CMK (cell line): ENCODE results near the gene DERA.
"Not testable (repeated sequence)": the region's sequence is repeated elsewhere in the genome, so short reads cannot be mapped to it uniquely, and the experiment has no call there.

Experiments used
- DNase-seq: peaks from one replicate; pipeline ENCODE4 v3.0.0-alpha.2; 2010; ENCODE audit warnings: low read depth

The DERA gene

DNA sequence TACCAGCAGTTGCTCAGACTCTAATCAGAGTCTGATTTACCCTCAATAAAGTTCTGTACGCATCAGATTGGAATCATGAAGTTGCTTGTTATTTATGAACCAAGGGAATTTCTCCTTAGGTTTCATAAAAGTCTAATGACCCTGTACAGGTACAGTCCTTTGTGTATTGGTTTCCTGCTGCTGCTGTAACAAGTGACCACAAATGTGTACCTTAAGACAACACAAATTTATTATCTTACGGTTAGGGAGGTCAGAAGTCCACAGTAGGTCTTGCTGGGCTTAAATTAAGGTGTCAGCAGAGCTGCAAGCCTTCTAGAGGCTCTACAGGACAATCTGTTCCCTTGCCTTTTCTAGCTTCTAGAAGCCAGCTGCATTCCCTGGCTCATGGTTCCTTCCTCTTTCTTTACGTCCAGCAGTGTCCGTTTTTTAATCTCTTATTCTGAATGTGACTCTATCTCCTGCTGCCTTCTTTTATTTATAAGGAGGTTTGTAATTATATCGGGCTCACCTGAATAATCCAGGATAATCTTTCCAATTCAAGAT lies 6.7 kb upstream of the DERA start:
- no peak for DNase-seq

DNA sequence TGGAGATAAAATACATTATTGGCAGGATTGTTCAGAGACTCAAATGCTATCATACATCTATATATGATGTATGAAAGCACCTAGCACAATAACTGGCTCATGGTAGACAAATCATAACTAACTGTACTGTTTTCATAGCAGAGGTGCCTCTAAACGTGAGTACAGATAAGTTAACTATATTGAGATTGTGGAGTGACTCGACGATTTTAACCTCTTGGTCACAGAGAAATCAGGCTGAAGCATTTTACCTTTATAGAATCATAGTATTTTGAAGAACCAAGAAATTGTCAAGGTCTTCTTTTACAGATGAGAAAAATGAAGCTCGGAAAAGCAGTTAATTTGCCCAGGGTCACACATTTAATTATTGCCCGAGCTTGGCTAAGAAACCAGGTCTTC lies 666 bp upstream of the DERA start:
- DNase-seq, result no peak

DNA sequence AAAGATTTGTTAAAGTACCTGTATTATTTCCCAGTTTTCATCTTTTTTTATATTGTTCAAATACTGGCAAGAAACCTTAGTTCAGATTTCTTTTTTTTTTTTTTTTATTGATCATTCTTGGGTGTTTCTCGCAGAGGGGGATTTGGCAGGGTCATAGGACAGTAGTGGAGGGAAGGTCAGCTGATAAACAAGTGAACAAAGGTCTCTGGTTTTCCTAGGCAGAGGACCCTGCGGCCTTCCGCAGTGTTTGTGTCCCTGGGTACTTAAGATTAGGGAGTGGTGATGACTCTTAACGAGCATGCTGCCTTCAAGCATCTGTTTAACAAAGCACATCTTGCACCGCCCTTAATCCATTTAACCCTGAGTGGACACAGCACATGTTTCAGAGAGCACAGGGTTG lies 799 bp downstream of the DERA start:
- not testable (repeated sequence) for DNase-seq

DNA sequence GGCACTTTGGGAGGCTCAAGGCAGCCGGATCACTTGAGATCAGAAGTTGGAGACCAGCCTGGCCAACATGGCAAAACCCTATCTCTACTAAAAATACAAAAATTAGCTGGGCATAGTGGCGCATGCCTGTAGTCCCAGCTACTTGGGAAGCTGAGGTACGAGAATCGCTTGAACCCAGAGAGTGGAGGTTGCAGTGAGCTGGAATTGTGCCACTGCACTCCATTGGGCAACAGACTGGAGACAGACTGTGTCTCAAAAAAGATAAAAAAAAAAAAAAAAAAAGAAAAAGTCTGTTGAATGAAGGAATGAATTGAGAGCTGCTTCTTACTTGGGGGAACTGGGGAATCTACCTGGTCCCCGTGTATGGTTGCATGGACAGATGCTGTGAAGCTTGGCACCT lies 3.0 kb downstream of the DERA start:
- not testable (repeated sequence) for DNase-seq

DNA sequence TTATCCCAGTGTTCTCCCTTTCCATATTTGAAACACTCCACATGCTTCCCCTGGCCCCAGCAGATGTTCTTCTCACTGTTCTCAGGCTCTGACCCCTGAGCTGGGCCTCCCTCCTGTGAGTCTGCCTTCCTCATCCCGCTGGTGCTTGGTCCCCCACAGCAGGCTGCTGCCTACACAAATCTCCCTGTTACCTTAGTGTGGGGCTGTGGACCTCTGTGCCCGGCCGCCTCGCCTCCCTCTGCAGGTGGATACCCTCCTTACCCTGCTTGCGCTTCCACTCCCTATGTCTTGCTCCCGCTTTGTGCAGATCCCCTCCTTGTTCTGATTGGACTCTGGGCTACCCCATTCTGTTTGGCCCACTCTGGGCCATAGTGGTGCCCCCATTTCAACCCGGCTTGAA lies 6.9 kb downstream of the DERA start:
- no peak for DNase-seq

DNA sequence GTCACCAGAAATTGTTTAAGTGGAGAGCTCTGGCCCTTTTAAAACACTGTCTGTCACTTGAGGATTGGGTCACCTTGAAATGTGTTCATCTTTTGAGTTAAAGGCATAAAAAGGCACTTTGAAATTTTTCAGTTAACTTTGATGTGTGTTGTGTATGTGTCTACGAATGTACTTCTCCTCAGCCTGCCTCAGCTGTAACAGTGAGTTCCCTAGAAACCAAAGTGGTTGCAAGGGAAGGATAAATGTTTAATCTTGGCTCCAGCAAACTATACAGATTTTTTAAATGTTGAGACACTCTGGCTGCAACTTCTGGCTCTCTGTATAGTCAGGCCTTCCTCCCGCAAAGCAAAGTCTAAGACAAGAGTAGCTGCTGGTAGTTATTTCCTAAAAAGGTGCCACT lies 8.3 kb downstream of the DERA start:
- DNase-seq, result no peak

DNA sequence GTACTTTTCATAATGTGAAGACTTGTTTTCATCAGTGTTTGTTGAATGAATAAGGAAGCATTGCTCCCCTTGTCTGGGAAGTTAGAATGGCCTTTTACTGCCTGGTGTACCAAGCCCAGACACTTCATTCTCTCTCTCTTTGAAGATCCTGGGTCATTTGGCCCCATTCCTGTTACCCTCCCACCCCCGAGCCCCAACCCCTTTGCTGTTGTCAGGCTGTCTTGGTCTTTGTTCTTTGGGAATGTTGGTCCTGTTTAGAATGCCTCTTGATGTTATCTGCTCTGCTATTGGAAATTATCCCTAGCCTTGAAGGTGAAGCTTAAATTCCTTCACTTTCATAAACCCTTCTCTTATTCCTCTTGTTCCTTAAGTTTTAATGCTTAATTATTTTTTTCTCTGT lies 13.8 kb downstream of the DERA start:
- no peak for DNase-seq

DNA sequence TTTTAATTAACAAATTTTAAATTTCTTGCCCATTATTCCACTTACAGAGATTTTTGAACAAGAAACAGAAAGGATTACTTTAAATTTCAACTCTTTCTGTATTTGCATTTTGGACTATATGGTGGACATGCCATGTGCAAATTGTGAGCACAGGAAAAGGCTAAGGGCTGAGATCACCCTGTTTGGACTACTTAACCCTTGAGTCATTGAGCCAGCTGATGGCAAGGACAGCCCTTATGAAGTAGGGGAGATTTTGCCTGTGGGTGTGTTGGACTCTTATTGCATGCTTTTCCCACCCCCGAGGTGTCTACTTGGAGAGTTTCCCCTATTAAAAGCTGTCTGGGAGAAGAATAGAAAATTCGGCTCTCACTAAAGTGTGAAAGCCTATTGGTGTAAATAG lies 17.2 kb downstream of the DERA start:
- no peak for DNase-seq

DNA sequence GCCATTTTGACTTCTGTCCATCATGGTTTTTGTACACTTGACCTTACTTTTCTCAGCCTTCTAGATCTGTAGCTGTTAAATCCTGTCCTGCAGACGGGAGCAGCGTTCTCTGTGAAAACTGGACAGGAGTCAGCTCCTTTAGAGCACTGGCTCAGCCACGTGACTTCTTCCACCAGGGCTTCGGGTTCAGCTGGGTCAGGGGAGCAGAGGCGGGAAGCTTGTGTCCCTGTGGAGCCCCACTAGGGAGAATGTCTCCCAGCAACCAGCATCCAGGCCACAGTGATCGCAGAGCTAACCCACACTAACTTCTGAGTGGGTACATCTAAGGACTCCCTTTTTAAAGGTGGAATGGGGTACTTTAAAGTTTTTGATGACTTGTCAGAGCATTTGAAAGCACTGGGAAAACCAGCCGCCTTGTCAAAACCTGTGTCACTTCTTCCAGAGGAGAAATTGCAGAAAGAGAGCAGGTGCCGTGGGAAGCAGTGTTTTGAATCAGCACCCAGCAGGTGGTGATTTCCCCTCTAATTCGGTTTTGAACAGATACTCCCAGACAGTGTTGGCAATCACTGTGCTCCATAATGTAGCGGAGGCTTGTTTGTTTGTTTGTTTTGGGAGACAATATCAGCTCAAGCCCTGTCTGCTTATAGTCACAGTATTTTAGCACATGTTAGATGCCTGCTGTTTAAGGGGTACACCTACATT lies 17.9 kb downstream of the DERA start:
- DNase-seq, result no peak

DNA sequence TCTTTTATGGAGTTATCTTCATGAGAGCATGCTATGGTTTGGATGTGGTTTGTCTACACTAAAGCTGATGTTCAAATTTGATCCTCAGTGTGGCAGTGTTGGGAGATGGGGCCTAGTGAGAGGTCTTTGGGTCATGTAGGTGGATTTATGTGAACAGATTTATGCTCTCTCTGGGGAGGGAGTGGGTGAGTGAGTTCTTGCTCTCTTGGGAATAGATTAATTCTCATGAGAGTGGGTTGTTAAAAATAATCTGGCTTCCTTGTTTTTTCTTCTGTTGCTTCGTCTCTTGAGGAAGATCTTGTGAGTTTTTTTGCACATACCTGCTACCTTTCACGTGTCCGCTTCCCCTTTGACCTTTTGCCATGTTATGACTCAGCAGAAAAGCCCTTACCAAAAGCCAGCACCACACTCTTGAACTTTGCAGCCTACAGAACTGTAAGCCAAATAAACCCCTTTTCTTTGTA lies 20.5 kb downstream of the DERA start:
- no peak for DNase-seq

DNA sequence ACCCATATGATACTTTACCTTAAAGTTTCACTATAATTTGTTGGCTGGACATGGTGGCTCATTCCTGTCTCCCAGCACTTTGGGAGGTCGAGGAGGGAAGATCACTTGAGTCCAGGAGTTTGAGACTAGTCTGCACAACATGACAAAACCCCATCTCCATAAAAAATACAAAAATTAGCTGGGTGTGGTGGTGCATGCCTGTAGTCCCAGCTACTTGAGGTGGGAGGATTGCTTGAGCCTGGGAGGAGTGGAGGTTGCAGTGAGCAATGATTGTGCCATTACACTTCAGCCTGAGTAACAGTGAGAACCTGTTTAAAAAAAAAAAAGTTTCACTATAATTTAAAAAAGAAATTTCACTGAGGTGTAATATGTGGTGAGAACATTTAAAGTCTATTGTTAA lies 21.2 kb downstream of the DERA start:
- no peak for DNase-seq

DNA sequence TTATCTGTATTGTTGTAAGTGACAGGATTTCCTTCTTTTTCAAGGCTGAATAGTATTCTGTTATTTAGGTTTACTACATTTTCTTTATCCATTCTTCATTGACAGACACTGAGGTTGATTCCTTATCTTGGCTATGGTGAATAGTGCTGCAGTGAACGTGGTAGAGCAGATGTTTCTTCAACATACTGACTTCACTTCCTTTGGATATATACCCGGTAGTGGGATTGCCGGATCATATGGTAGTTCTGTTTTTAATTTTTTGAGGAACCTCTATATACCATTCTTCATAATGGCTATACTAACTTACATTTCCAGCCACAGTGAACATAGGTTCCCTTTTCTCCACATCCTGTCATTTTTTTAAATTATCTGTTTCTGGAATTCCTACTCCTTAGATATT lies 21.8 kb downstream of the DERA start:
- DNase-seq, result no peak

DNA sequence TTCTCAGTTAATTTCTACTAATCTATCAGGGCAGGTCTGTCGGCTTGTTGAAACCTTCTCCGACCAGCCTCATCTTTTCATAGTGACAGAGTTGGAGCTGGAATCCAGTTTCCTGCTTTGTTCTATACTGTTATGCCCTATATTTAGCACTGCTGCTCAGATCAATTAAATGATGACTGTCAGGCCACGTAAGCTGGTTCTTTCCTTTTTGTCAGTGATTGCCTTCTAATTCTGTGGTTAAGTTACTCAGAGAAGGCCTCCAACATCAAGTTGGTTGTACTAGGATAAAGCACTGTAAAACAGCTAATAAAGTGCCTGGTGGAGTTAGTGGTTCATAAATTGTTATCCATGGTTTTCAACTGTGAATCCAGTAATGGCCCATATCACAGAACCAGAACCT lies 22.6 kb downstream of the DERA start:
- no peak for DNase-seq

DNA sequence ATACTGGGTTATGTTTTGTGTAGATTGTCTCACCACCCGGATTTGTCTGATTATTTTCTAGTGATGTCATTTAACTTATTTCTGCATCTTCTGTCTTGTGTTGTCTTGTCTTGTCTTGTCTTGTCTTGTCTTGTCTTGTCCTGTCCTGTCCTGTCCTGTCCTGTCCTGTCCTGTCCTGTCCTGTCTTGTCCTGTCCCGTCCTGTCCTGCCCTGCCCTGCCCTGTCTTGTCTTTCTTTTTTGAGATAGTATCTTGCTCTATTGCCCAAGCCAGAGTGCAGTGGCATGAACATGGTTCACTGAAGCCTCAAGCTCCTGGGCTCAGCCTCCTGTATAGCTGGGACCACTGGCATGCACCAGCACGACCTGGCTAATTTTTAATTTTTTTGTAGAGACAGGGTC lies 25.6 kb downstream of the DERA start:
- no peak for DNase-seq

DNA sequence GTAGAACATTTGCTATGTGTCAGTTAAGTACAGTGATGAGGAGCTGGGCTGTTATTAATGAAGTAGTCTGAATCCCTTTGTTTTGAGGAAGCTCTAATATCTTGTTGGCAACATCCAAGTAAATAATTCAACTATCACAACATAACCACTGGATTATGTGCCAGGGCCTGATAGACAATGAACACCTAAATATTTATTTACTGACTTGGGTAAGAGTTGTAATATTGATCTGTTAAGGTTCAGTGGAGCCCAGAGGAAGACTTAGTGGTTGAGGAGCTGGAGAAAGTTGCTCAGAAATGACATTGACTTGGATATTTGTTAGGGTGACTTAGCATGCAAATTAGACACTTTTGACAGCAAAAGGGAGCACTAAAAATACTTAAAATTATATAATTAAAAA lies 26.8 kb downstream of the DERA start:
- DNase-seq, result no peak

DNA sequence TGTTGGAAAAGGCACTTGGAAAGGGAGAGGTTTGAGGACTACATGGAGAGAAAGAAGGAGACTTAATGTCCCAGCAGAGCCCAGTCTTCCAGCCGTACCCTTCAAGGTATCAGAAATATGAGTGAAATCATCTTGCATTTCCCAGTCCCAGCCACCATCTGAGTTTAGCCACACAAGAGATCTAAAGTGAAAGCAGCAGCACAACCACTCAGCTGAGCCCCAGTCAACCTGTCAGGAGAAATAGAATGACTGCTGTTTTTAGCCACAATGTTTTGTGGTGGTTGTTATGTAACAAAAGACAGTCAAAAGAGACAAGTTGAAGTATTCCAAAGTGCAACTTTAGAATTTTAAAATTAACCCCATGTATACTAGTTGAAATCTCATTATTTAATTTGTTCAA lies 28.0 kb downstream of the DERA start:
- DNase-seq, result no peak

DNA sequence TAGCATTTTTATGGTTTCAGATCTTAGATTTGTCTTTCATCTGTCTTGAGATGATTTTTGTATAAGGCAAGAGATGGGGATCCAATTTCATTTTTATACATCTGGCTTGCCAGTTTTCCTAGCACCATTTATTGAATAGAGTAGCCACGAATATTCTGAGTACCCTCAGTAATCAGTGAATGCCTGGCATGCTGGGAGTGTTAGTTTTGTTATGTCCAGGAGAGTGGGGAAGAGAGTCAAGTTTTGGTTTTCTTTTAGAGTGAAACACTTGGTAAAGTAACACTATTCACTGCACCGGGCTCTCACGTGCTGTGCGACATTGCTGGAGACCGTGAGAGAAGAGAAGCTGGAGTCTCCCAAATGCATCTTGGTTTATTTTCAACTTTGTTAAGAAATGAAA lies 31.3 kb downstream of the DERA start:
- no peak for DNase-seq

DNA sequence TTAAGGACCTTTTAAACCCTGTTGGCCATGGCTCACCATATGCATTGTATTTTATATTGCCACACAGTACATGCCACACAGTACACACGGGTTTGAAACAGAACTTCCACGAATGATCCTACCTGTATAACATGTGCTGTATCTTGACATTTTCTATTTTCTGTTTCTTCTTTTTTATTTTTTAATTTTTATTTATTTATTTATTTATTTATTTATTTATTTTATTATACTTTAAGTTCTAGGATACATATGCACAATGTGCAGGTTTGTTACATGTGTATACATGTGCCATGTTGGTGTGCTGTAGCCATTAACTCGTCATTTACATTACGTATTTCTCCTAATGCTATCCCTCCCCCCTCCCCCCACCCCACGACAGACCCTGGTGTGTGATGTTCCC lies 32.4 kb downstream of the DERA start:
- DNase-seq, result not testable (repeated sequence)

DNA sequence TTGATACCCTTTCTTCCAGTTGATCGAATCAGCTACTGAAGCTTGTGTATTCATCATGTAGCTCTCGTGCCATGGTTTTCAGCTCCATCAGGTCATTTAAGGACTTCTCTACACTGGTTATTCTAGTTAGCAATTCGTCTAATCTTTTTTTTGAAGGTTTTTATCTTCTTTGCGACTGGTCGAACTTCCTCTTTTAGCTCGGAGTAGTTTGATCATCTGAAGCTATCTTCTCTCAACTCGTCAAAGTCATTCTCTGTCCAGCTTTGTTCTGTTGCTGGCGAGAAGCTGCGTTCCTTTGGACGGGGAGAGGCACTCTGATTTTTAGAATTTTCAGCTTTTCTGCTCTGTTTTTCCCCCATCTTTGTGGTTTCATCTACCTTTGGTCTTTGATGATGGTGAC lies 37.3 kb downstream of the DERA start:
- not testable (repeated sequence) for DNase-seq

DNA sequence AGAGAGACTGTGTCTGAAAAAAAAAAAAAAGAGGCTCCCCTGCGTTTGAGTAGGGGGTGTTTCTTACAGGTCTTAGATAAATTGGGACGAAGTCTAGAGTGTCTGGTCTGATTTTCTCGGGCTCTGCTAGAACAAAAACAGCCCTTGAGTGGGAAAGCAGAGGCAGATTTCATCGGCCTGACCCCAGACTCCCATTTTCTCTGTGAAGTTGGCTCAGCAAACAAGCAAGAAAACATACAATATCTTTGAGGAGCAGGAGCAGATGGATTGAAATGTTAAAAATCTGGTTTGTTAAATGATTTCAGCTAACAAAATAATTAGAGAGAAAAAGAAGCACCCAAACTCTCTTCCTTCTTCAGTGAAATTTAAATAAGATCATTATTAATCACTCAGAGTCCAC lies 44.1 kb downstream of the DERA start:
- no peak for DNase-seq

DNA sequence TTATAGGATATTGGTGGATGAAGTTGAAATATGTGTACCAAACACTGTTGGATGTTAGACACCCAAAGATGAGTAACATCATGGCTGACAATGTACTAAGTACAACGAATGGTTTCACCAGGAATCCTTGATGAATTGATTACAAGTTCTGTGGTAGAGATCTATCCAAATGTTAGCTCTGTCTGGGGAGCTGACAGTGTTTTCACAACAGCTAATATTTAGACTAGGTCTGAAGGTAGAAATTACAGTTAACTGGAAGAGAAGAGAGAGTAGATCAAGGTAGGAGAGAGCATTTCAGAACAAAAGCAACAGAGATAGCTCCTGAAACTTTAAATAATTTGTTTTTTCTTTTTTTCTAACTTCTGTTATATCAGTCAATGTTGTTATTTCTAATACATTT lies 44.9 kb downstream of the DERA start:
- DNase-seq, result no peak

DNA sequence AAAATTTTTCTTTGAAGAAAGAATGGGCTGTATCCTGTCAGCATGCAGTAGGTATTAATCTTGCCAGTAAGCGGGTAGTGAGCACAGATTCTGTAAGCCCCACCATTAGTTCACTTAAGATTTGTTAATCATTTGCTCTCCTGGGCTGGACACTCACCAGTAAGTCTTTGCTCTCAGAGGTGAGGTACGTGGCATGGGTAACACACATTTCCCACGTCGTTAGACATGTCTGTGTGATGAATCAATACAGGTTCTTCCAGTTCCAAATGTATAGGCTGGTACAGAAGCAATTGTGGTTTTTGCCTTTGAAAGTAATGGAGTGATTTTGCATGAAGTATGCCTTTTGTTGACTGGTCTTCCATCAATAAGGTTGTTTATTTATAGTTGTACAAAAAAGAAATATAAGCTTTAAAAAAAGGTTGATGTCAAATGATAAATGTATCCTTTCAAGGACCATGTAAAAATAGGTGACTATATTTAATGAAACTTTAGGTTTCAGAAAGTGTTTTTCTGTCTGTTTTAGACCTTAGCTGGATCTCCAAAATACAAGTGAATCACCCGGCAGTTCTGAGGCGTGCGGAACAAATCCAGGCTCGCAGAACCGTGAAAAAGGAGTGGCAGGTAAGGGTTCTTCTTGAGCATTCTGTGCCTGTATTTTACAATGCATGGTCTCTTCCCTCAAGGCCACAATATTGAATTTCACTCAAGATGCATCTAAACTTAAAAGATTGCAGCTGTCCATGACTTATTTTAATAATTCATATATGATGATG lies 45.5 kb downstream of the DERA start:
- no peak for DNase-seq

DNA sequence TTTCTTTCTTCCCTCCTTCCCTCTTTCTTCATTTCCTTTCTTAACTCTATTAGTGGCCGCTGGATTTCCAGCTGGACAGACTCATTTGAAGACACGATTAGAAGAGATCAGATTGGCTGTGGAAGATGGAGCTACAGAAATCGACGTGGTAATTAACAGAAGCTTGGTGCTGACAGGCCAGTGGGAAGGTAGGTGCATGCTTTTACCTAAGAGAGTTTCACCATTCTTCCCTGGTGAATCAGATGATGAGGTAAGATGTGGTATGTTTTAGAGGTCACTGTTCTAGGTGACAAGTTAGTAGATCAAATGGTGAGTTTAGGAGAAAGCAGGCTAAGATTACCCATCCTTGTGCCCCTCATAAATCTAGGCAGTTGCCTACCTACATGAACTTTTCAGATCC lies 51.6 kb downstream of the DERA start:
- no peak for DNase-seq

DNA sequence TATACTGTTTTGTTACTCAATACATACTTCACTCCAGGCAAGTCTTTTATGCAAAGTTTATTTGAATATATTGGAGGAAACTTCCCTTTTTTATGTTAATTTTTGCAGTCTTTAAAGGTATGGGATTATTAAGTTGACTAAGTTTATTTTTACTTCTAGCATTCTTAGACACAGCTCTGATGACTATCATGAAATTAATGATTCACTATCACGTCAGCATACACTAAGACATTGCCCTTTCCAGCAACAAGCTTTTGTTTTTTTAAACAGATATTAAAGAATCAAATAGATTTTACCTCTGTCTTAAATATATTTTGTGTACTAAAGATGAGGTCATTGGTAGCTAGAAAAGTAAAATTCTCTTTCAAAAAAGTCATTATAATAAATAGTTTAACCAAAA lies 52.1 kb downstream of the DERA start:
- no peak for DNase-seq
